ENCODE measurements around the gene DLG2. TPM values are rescaled to one million over a fixed set of nuclear protein-coding genes. Genes with fewer than 3 reads are reported as not detected.

DLG2 gene
- total RNA-seq, 2 donors from 2014 or later: 5.9 to 7.4 TPM

GRCh38 chr11:83648610-83649527 lies 1978.3 kb downstream of the DLG2 start:
- DNase-seq (no peak), ATAC-seq (no peak)
- intact Hi-C loops (cut with DNase I): no loop called here

GRCh38 chr11:83645561-83645960 lies 1981.6 kb downstream of the DLG2 start:
- DNase-seq (no peak), ATAC-seq (no peak)
- intact Hi-C loops (cut with DNase I): no loop called here

- ATAC-seq: no peak
- intact Hi-C loops (cut with DNase I): no loop called here
- DNase-seq: no peak
Observed at GRCh38 chr11:83643115-83643514, 1984.0 kb downstream of the DLG2 start.

GRCh38 chr11:83642500-83642899 lies 1984.6 kb downstream of the DLG2 start:
- intact Hi-C loops (cut with DNase I): no loop called here

GRCh38 chr11:83641511-83641910 lies 1985.6 kb downstream of the DLG2 start:
- intact Hi-C loops (cut with DNase I): no loop called here
- ATAC-seq (peak; percentile 92 to 98), DNase-seq (peak; percentile 46)

More at GRCh38 chr11:83642500-83642899, 1984.6 kb downstream of the DLG2 start:
- ATAC-seq (no peak), DNase-seq (no peak)

- ATAC-seq (no peak), DNase-seq (no peak)
- intact Hi-C loops (cut with DNase I): no loop called here
Observed at GRCh38 chr11:83639995-83640758, 1987.0 kb downstream of the DLG2 start.

- DNase-seq (no peak), ATAC-seq (no peak)
- intact Hi-C loops (cut with DNase I): no loop called here
Observed at GRCh38 chr11:83635166-83635565, 1992.0 kb downstream of the DLG2 start.

- intact Hi-C loops (cut with DNase I): no loop called here
- DNase-seq (no peak), ATAC-seq (no peak)
Observed at GRCh38 chr11:83630211-83630610, 1996.9 kb downstream of the DLG2 start.

- DNase-seq (no peak), ATAC-seq (no peak)
- intact Hi-C loops (cut with DNase I): no loop called here
Observed at GRCh38 chr11:83629775-83630174, 1997.4 kb downstream of the DLG2 start.

GRCh38 chr11:83628622-83629355 lies 1998.4 kb downstream of the DLG2 start:
- ATAC-seq (no peak), DNase-seq (no peak)
- intact Hi-C loops (cut with DNase I): no loop called here

GRCh38 chr11:83625336-83625735 lies 2001.8 kb downstream of the DLG2 start:
- intact Hi-C loops (cut with DNase I): no loop called here
- no peak for DNase-seq

GRCh38 chr11:83617671-83618070 lies 2009.5 kb downstream of the DLG2 start:
- DNase-seq: no peak
- intact Hi-C loops (cut with DNase I): no loop called here

More at GRCh38 chr11:83625336-83625735, 2001.8 kb downstream of the DLG2 start:
- no peak for ATAC-seq

GRCh38 chr11:83613767-83614121 lies 2013.4 kb downstream of the DLG2 start:
- DNase-seq (no peak), ATAC-seq (no peak)
- intact Hi-C loops (cut with DNase I): no loop called here

More at GRCh38 chr11:83617671-83618070, 2009.5 kb downstream of the DLG2 start:
- no peak for ATAC-seq

- intact Hi-C loops (cut with DNase I): no loop called here
- DNase-seq: no peak
- no peak for ATAC-seq
Observed at GRCh38 chr11:83612891-83613766, 2014.0 kb downstream of the DLG2 start.

GRCh38 chr11:83611600-83611999 lies 2015.5 kb downstream of the DLG2 start:
- ATAC-seq (no peak), DNase-seq (no peak)
- intact Hi-C loops (cut with DNase I): no loop called here

GRCh38 chr11:83611031-83611430 lies 2016.1 kb downstream of the DLG2 start:
- intact Hi-C loops (cut with DNase I): no loop called here
- DNase-seq (no peak), ATAC-seq (no peak)

- intact Hi-C loops (cut with DNase I): no loop called here
- ATAC-seq: no peak
- DNase-seq: no peak
Observed at GRCh38 chr11:83609191-83609590, 2018.0 kb downstream of the DLG2 start.

- intact Hi-C loops (cut with DNase I): no loop called here
- ATAC-seq (no peak), DNase-seq (no peak)
Observed at GRCh38 chr11:83608571-83608970, 2018.6 kb downstream of the DLG2 start.
